Colon (tissue), 2 donors: ENCODE results near the gene LLGL1.
"Not testable (repeated sequence)": the region's sequence is repeated elsewhere in the genome, so short reads cannot be mapped to it uniquely, and the experiment has no call there.

Experiments used
- FAIRE-seq: peaks from 2 replicates; lab custom pipeline; 2012; peaks lifted over from hg19 to GRCh38; lab: Jason Lieb, UNC
- donor health status: control.
- donor health status: control.

LLGL1 gene

DNA sequence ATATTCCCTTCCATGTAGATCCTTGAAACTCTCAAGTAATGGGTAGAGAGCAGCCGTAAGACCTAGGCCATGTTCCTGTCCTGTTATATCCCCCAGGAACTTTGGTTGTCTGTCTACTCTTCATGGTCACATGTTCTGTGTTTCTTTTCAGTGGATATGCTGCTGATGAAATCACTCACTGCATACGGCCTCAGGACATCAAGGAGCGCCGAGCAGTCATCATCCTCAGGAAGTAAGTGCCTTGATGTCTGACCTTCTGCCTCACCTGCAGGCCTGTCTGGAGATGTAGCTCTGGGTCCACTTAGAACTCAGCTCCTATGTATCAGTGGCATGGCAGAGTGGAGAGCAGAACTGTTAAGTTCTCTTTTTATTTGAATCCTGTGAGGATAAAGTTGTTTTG is 30.6 kb upstream of the LLGL1 start:
- FAIRE-seq, result no peak

DNA sequence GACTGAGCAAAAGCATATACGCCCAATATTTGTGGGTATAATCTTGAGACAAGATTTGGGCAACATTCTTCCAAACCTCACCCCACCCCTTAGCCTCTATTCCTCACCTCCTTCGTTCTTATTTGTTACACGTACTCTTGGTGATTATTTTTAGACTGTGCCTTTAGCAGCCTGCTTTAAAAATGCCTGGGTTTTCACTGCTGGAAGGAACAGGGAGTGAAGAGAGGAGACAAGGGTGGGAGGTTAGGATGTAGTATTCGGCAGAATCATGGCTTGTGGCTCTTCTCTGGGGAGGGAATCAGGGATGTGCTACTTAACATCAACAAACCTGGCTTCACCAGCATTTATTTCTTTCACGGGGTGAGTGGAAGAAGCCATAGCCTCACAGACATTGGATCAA is 30.2 kb upstream of the LLGL1 start:
- no peak for FAIRE-seq

DNA sequence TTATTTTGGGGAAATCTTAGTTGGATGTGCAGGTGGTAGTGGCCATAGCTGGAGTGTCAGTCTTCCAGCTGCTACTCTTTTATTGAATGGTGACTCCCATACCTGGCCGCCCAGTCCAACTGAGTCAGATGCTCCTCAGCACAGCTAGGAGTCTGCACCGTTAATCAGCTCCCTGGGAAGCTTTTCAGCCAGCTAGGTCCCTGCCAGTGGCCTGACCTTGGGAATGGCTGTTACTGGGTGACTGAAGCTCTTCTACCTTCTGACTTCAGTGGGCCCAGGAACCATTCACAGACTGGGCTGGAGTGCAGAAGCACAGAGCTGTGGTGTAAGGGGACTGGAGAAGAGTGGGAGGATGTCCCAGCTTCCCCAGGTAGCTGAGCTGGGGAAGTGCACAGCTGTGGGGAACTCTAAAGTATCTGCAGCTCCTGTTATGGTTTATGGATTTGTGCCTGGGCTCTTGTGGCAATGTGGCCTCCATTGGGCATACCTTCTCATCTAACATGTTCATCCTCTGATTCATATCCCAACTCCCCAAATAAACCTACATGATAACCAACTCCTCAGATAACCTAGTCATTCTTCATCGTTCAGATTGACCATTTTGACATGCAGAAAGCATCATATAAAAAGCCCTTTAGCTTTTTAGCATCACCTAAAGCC is 27.8 kb upstream of the LLGL1 start:
- no peak for FAIRE-seq

DNA sequence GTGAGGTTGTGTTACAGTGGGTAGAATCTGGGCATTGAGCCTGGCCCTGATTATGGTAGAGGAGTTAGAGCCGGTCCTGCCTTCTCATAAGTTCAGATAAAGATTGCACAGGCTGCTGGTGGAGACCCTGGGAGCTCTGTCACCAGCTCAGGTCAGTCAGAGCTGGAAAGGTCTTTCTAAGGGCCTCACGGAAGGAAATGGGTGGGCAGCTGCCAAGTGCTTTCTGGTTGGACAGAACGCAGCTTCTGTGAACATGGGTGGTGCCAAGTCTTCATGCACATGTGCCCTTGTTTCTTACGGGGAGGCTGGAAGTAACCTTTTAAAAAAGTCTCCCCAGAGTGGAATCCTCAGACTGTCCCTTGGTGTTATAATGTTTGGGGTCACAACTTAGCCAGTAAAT is 26.9 kb upstream of the LLGL1 start:
- no peak for FAIRE-seq

DNA sequence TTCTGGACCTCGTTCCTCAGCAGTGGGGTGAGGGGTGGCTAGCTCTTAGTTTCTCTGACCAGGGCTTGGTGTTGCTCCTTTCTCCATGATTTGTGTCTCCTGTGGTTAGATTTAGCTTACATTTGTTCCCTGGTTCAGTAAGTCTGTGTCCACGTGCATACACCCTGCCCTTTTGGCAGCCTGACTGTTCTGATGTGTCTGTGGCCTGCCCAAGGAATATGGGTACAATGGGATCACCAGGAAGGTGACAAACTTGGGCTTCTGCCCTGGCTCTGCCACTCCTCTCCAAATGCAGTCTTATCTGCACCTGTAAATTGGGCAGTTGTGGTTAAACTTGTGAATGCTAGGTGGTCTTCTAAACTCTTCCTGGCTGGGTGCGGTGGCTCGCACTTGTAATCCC is 24.3 kb upstream of the LLGL1 start:
- FAIRE-seq, result no peak

DNA sequence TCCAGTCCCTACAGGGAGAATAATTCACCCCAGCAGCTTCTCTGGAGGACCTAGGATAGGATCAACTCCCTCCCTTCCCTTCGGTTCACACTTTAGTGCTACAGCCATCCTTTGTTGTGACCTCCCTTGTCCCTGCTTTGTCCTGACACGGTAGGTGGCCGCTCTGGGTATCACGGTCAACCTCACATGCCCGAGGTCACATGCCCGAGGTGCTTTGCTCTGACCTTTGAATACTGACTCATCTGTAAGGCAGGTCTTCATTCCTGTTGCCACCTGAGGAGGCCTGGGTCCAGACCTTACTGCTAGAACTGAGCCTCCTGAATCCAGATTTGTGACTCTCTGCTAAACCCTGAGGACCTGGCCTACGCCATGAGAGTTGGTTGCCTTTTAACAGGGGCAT is 22.1 kb upstream of the LLGL1 start:
- FAIRE-seq, result no peak

DNA sequence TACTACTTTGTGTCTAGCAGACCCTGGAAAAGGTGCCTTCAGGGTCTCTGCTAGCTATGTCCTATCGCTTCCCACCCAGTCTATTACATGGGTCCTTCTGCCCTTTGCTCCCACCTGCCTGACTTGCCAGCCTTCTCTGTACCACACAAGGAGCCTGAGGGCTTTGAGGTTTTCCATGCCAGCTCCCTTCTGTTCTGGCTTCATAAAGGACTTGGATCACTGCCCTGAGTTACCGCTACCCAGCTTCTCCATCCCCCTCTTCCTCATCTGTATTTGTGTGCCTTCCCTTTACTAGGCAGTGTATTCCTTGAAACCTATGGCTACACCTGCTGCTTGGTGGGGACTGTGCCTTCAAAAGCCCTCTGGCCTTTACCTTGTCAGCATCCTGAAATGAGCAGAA is 19.6 kb upstream of the LLGL1 start:
- no peak for FAIRE-seq

DNA sequence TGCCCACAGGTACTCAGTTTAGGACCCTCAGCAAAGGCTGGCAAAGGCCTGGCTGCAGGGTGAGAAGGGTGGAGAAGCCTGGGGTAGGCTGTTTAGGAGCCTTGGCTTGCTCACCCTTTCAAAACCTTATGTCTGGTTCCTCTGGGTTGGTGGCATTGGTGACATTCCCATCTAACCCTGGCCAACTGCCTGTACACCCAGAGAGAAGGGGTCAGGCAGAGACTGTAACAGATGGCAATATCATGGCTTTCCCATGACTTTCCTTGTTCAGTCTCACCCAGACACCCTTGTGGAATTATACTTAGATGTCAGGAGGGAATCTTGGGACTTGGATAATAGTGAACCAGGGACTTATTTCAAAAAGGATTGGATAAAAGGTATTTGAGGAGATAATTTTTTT is 18.5 kb upstream of the LLGL1 start:
- FAIRE-seq, result no peak

DNA sequence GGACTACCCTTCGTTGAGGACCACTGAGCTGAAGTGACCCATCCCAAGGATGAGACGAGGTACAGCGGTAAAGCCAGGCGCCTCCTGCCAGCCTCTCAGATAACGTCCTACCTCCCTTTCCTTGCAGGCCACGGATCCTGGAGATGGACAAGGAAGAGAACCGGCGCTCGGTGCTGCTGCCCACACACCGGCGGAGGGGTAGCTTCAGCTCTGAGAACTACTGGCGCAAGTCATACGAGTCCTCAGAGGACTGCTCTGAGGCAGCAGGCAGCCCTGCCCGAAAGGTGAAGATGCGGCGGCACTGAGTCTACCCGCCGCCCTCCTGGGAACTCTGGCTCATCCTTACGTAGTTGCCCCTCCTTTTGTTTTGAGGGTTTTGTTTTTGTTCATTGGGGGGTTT is 17.3 kb upstream of the LLGL1 start:
- no peak for FAIRE-seq

DNA sequence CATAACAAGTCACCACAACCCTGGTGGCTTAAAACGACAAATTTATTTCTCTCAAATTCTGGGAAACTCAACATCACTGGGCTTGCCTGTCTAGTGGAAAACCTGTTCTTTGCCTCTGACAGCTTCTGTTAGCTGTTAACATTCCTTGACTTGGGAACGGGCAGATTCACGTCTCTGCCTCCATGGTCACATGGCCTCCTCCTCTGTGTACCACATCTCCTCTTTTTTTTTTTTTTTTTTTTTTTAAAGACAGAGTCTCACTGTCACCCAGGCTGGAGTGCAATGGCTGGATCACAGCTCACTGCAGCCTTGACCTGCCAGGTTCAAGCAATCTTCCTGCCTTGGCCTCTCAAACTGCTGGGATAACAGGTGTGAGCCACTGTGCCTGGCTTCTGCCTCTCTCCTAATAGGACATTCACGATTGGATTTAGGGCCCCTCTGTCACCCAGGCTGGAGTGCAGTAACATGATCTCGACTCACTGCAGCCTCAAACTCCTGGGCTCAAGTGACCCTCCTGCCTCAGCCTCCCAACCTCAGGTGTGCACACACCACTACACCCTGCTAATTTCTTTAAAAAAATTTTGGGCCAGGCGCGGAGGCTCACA is 11.7 kb upstream of the LLGL1 start:
- FAIRE-seq, result no peak

DNA sequence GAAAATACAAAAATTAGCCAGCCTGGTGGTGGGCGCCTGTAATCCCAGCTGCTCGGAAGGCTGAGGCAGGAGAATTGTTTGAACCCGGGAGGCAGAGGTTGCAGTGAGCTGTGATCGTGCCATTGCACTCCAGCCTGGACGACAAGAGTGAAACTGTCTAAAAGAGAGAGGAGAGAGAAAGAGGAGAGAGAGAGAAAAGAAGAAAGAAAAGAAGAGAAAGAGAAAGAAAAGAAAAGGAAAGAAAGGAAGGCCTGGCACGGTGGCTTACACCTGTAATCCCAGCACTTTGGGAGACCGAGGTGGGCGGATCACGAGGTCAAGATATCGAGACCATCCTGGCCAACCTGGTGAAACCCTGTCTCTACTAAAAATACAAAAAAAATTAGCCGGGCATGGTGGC is 8.5 kb upstream of the LLGL1 start:
- not testable (repeated sequence) for FAIRE-seq

DNA sequence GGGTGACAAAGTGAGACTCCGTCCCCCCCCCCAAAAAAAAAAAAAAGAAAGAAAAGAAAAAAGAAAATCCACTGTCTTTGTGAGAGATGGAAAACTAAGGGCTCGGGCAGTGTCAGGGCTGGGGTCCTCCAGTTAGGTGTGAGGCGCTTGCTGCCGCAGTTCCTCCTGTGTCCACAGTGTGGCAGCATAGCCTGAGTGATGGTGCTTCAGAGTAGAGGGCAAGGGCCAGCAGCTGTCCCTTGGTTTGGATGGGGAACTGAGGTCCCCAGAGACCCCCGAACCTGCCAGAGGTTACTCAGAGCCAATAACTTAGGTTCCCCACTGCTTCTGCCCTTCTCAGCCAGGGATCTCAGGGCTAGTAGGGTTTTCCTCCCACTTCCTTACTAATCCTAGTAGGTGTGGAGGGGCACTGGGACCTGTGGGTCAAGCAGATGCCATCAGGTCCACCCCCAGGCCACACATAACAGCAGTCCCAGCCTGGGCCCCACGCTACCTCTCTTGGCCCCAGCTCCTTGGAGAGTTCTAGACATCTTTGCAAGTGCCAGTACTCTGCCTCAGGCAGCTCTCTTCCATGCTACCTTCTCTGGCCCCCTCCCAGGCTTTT is 7.9 kb upstream of the LLGL1 start:
- no peak for FAIRE-seq

DNA sequence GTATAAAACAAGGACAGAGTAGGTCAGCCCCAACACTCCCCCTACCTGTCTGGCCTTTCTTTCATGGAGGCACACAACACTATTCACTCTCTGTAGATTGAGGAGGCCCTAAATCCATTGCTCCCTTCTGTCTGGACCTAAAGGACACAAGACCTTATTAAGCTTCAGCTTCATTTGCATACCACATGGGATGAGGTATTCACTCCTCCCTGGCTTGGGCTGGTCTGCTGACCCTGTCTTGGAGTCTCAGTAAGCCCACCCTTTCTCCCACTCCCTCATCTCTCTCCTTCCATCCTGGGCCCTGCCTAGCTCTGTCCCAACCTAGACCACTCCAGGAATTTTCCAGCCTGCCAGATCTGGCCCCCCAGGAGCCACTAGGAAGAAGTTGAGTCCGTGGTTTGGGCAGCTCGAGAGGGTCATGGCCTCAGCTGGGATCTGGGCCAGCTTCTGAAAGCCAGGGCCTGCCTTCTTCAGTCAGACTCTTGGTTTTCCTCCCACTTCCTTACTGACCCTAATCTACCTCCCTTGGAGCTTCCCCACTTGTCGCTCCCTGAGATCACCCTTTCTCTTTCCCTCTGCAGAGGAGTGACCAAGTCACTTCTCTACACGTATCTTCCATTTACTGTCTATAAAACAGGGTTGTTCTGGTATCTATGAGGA is 6.5 kb upstream of the LLGL1 start:
- no peak for FAIRE-seq

DNA sequence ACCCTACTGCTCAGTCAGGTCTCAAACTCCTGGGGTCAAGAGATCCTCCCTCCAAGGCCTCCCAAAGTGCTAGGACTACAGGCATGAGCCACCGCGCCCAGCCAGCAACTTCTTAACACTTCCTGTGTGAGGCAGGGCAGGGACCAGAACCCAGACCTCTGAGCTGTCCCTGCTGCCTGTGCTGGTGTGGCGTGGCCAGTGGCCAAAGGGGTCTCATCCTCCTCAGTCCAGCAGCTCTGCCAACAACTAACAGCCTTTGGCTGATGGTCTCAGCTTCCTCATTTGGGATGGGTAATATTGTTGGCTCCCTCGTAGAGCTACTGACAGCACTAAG is 1.4 kb upstream of the LLGL1 start:
- no peak for FAIRE-seq

DNA sequence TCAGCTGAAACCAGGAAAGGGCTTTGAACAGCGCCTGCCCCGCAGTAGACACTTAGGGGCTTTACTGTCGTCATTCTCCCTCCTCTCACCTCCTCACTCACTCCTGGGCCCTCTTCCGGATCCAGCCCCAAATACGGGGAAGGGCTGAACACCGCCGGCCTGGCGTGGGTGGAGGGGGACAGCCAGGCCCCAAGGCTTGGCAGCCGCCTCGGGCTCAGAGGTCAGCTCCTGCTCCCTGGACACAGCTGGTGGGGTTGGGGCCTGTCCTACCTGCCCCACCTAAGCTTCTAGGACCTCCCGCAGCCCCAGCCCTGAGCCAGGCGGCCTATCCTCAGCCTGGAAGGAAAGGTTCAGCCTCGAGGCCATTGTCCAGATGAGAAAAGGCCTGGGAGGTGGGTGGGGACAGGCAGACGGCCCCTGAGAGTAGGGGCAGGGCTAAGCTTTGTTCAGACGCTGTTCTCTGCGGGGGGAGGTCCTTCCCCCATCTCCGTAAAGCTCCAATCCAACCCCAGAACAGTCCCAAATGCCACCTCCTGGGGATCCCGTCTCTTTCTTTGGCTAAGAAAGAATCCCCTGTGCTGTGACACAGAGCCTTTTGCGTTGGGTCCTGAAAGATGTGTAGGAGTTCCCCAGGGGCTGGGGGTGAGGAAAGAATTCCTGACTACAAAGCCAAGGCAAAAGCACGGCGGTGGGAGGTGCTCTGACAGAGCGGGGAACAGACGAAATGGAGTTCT is 881 bp upstream of the LLGL1 start:
- FAIRE-seq, result no peak

DNA sequence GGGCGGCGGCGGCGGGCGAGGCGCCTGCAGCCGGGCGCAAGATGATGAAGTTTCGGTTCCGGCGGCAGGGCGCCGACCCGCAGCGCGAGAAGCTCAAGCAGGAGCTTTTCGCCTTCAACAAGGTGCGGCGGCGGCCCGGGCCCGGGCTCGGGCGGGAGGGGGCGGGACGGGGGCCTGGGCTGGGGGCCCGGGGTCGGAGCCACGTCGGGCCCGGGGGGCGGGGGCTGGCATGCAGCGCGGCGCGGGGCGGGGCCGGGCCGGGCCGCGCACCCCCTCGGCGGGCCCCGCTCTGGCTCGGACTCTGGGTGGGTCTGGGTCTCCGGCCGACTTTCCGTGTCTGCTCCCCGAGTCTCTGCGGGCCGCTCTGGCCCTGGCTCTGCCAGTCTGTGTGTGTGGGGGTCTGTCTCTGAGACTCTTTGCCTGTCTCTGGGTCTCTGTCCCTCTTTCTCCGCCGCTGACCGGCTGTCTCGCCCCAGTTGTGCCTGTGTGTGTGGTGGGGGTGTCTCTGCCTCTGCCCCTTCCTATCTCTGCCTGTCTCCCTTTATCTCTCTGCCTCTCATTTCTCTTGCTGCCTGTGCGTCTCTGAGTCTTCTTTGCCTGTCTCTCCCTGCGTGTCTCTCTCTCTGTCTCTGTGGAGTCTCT is 328 bp downstream of the LLGL1 start:
- FAIRE-seq, result no peak

DNA sequence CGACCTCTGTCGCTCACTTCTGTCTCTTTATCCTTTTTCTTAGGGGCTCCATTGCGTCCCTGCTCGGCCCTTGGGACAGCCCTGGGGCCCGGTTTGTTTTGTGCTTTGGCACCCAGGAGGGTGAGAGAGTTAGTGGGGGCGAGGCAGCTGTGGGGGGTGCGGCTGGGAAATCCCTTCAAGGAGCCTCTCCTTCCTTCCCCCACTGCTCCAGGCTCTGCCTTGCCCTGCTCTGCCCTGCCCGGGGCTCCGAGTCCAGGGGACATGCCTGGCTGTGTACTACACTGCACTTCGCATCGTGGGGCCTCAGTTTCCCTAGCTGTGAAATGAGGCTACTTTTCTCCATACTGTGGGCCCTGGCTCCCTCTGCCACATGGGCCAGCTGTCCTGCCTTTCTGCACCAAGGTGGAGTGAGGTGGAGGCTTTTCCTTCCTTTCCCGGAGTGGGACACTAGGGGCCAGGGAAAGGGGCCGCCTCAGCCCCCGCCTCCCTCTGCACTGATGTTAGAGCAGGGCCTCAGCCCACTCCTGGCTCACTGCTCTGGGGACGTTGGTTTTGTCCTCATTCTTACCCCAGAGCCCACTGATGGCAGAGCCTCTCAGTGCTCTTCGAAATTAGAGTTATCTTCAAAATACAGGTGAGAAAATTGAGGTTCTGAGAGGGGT is 980 bp downstream of the LLGL1 start:
- no peak for FAIRE-seq

DNA sequence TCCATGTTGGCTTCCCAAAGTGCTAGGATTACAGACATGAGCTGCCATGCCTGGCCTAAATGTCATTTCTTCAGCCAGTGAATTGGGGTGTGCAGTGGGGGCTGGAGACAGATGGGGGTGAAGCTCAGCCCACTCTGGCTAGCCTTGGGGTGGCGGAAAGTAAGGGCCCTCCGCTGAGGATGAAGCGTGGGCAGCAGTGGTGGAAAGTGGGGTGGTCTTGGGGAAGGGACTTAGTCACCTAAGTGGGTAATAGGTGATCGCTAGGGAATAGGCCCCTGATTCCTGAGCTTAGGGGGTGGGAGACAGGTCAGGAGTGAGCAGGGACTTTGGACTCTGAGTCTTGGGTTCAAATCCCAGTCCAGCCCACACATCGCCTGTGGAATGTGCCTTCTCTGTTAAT is 2.2 kb downstream of the LLGL1 start:
- FAIRE-seq, result no peak

DNA sequence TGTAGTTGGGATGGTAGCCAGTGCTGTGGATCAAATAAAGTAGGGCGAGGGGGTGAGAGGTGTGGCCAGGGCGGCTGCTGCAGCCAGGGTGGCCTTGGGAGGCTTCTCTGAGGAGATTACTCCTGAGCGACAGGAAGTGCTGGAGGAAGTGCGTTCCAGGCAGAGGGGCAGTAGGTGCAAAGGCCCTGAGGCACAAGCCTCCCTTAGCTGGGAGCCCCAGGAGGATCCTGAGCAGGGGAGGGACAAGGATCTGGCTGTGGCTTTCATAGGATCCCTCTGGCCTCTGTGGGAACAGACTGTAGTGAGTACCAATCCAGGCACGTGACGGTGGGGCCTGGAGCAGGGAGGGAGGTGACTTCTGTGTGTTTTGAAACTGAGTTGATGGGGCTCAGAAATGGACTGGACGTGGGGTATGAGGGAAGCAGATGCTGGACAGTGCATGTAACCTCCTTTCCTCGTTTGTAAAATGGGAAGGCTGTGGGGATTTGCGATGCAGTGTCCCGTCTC is 2.8 kb downstream of the LLGL1 start:
- no peak for FAIRE-seq

DNA sequence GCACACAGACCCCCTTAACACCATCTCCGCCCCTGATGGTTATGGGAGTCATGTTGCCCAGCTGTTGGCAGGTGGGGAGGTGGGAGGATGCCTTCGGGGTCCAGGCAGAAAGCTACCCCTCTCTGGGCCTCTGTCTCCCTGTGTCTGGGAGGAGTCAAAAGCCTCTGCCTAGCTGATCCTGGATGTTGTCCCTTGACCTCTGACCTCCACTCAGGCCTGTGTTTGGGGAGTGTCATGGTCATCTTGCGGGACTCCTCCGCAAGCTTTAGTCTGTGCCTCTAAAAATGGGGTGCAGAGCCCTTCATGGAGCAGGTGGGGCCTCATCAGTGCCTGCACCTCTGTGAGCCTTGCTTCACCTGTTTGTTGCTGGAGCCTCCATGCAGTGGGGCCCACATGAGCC is 3.8 kb downstream of the LLGL1 start:
- FAIRE-seq, result no peak

DNA sequence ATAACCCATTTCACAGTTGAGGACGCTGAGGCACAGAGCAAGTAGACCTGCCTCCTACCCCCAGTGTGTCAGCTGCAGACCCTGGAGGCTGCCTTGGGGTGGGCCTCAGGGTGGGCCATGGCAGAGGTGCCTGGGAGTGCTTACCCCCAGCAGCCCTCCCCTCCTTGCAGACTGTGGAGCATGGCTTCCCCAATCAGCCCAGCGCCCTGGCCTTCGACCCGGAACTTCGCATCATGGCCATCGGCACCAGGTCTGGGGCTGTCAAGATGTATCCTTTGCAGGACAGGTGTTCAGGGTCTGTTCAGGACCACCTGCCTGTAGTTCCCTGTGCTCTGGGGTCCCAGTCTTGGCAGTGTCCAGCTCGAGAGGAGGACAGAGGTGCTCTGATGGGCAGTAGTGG is 4.3 kb downstream of the LLGL1 start:
- FAIRE-seq, result no peak
